Measurements from ENCODE around the gene TMEM218.
"Not testable (repeated sequence)": the region's sequence is repeated elsewhere in the genome, so short reads cannot be mapped to it uniquely, and the experiment has no call there.

Gene TMEM218

DNA sequence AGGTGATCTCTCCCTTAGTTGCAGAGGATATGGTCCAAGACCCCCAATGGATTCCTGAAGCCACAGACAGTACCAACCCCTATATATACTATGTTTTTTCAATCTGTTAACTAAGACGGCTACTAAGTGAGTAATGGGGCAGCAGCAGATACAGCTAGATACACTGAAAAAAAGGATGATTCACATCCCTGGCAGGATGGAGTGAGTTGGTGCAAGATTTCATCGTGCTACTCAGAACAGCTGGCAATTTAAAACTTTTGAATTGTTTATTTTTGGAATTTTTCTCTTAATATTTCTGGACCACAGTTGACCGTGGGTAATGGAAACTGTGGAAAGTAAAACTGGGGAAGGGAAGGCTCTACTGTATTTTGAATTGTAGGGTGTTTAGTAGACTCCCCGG is 17.0 kb upstream of the TMEM218 start:
- no peak for DNase-seq

- DNase-seq = no peak
Measured at GRCh38 chr11:125124618-125124992, 13.2 kb upstream of the TMEM218 start.

GRCh38 chr11:125123947-125124617 is 12.7 kb upstream of the TMEM218 start:
- DNase-seq = peak; percentile 85

DNA sequence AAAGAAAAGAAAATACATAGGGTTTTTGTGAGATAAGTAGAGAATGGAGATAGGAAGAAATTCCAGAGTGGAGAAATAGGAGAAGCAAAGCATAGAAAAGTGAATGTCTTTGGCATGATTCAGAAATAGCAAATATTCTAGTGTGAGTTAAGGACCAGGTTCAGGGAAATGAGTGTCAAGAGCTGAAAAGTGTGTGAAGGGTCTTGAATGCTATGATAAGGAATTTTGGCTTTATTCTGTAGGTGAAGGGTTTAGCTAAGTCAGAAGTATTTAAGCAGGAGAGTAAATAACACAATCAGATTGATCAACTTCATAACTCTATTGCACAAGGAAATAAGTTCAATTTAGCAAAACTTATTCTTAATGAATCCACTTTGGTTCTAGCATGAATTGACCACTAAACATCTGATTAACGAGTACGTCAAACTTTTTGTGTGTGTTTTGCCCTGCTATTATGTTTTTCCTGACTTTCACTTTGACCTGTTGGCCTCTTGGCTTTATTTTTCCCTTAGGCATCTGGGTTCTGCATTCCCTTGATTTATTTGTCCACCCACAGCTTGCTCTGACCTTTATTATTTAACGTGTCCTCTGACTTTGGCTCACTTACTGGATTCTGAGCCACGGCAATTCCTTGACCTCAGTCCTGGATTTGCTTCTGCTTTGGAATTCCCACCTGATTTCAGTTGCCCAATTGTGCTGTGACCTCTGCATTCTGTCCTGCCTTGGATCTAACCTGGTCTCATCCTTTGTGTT is 11.9 kb upstream of the TMEM218 start:
- DNase-seq = no peak

- DNase-seq = no peak
Measured at GRCh38 chr11:125117429-125117828, 6.0 kb upstream of the TMEM218 start.

- DNase-seq = no peak
Measured at GRCh38 chr11:125114518-125114917, 3.1 kb upstream of the TMEM218 start.

GRCh38 chr11:125112208-125112604 is 780 bp upstream of the TMEM218 start:
- DNase-seq = no peak

- DNase-seq = no peak
Measured at GRCh38 chr11:125111001-125111342, 454 bp downstream of the TMEM218 start.

DNA sequence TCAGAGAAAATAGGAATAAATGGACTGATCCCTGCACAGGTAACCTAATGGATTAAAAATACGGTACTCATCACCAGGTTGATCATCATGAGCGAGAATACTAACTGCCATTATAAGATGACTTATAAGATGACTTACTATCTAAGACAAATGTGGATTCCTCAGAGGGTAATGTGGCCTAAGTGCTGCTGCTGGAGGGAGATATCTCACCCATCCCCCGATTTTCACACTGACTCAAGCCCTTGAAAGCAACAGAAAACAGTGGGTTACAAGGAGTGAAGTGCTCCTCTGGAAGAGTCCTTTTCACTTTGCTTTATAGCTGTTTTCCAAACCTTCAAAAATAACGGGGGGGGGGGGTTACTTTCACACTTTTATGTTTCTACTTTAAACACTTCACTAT is 920 bp downstream of the TMEM218 start:
- no peak for DNase-seq

GRCh38 chr11:125108469-125108868 is 3.0 kb downstream of the TMEM218 start:
- no peak for DNase-seq

- DNase-seq = no peak
Measured at GRCh38 chr11:125105926-125106325, 5.5 kb downstream of the TMEM218 start.

GRCh38 chr11:125102510-125102909 is 8.9 kb downstream of the TMEM218 start:
- no peak for DNase-seq

DNA sequence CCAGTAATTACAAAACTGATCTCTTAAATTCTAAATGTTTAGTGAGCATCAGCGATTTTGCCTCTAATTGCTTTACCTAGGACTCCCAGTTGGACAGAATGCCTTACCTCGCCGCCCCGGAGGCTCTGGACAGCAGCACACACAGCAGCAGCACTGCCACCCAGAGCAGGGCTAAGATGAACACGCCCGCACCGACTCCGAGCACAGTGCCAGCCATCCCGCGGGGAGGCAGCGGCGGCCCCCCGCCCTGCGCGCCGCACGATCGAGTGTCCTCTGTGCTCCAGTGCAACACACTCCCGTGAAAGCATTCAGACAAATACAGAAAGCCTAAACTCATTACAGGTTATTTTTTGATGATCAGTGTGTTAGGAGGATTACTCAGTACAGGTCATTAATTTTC is 9.4 kb downstream of the TMEM218 start:
- no peak for DNase-seq

- DNase-seq = no peak
Measured at GRCh38 chr11:125101596-125101995, 9.8 kb downstream of the TMEM218 start.

GRCh38 chr11:125100136-125100535 is 11.3 kb downstream of the TMEM218 start:
- DNase-seq = no peak

DNA sequence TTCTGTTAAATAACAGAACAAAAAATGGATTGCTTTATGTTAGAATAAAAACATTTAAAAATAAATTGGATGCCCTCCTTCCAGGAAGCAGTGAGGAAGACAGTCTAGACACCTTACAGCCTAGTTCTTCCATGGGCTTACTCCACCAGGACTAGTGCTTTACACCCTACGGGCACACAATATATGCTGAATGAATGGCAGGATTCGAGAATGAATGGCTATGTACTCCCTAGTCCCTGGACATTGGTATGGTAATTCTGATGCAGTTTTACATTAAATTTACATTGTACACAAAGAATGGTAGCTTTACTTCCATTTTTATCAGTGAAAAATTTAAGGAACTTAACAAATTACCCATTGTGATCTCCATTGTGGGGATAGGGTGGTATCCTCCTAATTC is 16.7 kb downstream of the TMEM218 start:
- DNase-seq = no peak

- DNase-seq = no peak
Measured at GRCh38 chr11:125093502-125093901, 17.9 kb downstream of the TMEM218 start.

DNA sequence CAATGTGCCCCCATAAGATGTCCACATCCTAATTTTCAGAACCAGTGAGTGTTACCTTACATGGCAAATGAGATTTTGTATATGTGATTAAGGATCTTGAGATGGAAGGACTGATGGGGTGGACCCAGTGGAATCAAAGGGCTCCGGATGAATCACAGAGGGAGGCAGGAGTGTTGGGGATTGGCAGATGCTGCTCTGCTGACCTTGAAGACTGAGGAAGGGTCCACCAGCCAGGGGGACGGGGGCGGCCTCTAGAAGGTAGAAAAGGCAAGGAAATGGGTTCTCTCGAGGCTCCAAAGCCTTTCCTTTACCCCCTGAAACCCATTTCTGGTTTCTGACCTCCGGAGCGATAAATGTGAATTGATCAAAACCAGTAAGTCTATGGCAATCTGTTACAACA is 18.8 kb downstream of the TMEM218 start:
- DNase-seq = no peak

GRCh38 chr11:125091877-125092664 is 19.4 kb downstream of the TMEM218 start:
- DNase-seq = no peak

GRCh38 chr11:125091247-125091876 is 20.1 kb downstream of the TMEM218 start:
- DNase-seq = peak; percentile 21

- DNase-seq = no peak
Measured at GRCh38 chr11:125090816-125091215, 20.6 kb downstream of the TMEM218 start.

DNA sequence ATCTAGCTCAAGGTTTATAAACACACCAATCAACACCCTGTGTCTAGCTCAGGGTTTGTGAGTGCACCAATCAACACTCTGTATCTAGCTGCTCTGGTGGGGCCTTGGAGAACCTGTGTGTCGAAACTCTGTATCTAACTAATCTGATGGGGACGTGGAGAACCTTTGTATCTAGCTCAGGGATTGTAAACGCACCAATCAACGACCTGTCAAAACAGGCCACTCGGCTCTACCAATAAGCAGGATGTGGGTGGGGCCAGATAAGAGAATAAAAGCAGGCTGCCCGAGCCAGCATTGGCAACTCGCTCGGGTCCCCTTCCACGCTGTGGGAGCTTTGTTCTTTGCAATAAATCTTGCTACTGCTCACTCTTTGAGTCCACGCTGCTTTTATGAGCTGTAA is 21.3 kb downstream of the TMEM218 start:
- DNase-seq = not testable (repeated sequence)

DNA sequence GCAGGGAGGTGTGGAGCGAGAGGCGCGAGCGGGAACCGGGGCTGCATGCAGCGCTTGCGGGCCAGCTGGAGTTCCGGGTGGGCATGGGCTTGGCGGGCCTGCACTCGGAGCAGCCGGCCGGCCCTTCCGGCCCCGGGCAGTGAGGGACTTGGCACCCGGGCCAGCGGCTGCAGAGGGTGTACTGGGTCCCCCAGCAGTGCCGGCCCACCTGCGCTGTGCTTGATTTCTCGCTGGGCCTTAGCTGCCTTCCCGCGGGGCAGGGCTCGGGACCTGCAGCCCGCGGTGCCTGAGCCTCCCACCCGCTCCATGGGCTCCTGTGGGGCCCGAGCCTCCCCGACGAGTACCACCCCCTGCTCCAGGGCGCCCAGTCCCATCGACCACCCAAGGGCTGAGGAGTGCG is 21.9 kb downstream of the TMEM218 start:
- not testable (repeated sequence) for DNase-seq
